ENCODE data around the gene PDLIM4.

Gene PDLIM4

GRCh38 chr5:132300577-132301343 lies 43.3 kb downstream of the PDLIM4 start:
- DNase-seq (ENCODE audit: low read depth): no peak
- no peak overlapping the region for H3K4me3 ChIP-seq (ENCODE audit: low read depth, low read length)
- no peak for TF ChIP-seq CTCF (IDR thresholded peaks at IDR 0.05; ENCODE audit: insufficient read depth, low read depth, low read length, missing control alignments)

- no peak for TF ChIP-seq CTCF (IDR thresholded peaks at IDR 0.05; ENCODE audit: insufficient read depth, low read depth, low read length, missing control alignments)
Observed at GRCh38 chr5:132301344-132302271, 44.1 kb downstream of the PDLIM4 start.

GRCh38 chr5:132302413-132302812 lies 44.9 kb downstream of the PDLIM4 start:
- DNase-seq (ENCODE audit: low read depth): no peak
- no peak for TF ChIP-seq CTCF (IDR thresholded peaks at IDR 0.05; ENCODE audit: insufficient read depth, low read depth, low read length, missing control alignments)
- no peak overlapping the region for H3K4me3 ChIP-seq (ENCODE audit: low read depth, low read length)

More at GRCh38 chr5:132301344-132302271, 44.1 kb downstream of the PDLIM4 start:
- DNase-seq (ENCODE audit: low read depth): no peak
- H3K4me3 ChIP-seq (ENCODE audit: low read depth, low read length): no peak overlapping the region

GRCh38 chr5:132303589-132303988 lies 46.1 kb downstream of the PDLIM4 start:
- no peak for TF ChIP-seq CTCF (IDR thresholded peaks at IDR 0.05; ENCODE audit: insufficient read depth, low read depth, low read length, missing control alignments)
- no peak for DNase-seq (ENCODE audit: low read depth)
- H3K4me3 ChIP-seq (ENCODE audit: low read depth, low read length): no peak overlapping the region

GRCh38 chr5:132305420-132305819 lies 47.9 kb downstream of the PDLIM4 start:
- DNase-seq (ENCODE audit: low read depth): no peak
- H3K4me3 ChIP-seq (ENCODE audit: low read depth, low read length): no peak overlapping the region
- TF ChIP-seq CTCF (IDR thresholded peaks at IDR 0.05; ENCODE audit: insufficient read depth, low read depth, low read length, missing control alignments): no peak

GRCh38 chr5:132308701-132309100 lies 51.2 kb downstream of the PDLIM4 start:
- no peak for DNase-seq (ENCODE audit: low read depth)
- TF ChIP-seq CTCF (IDR thresholded peaks at IDR 0.05; ENCODE audit: insufficient read depth, low read depth, low read length, missing control alignments): no peak
- H3K4me3 ChIP-seq (ENCODE audit: low read depth, low read length): no peak overlapping the region

Data from GM12865 (cell line).